ENCODE results near the gene CRYBB1. TPM values are rescaled to one million over a fixed set of nuclear protein-coding genes. Genes with fewer than 3 reads are reported as not detected.

The CRYBB1 gene
- polyA plus RNA-seq, 3 donors: 0.33 to 1.6 (median 0.78) TPM

- H3K27me3 ChIP-seq (ENCODE audit: control insufficient read depth in 2 of 2, insufficient read depth in 2 of 2, low read length in 2 of 2): no peaks in the 10 kb centered on the region
- Mint-ChIP-seq H3K36me3 (no peaks in the 10 kb centered on the region), H3K27ac (peak overlapping the region in 1 of 7 donors; percentile 48), H3K4me1 (peaks cover 8% of the 10 kb centered on the region), H3K9me3 (peaks cover 0 to 1% (median 0%) of the 10 kb centered on the region in 7 donors), H3K27me3 (ENCODE audit: low read depth in 3 of 3) (peaks cover 0 to 6% (median 4%) of the 10 kb centered on the region in 3 donors), H3K4me3 (no peak overlapping the region)
- H3K4me1 ChIP-seq (ENCODE audit: control insufficient read depth in 1 of 2, insufficient read depth in 2 of 2, low read length in 2 of 2): no peaks in the 10 kb centered on the region
- no peak overlapping the region for H3K4me2 ChIP-seq (replicated peaks; ENCODE audit: extremely low read depth, low read length, poor library complexity, severe bottlenecking)
- DNase-seq: no peak
- no peaks in the 10 kb centered on the region for H3K36me3 ChIP-seq (replicated peaks in 1 of 2; ENCODE audit: control insufficient read depth in 1 of 2, insufficient read depth in 2 of 2, low read length in 2 of 2)
- H3K9me3 ChIP-seq (replicated peaks in 1 of 2; ENCODE audit: control insufficient read depth in 1 of 2, insufficient read depth in 1 of 2, low read length in 2 of 2): no peaks in the 10 kb centered on the region
- no peaks in the 10 kb centered on the region for H3K79me2 ChIP-seq (ENCODE audit: insufficient read depth, low read length)
- H2AFZ ChIP-seq (ENCODE audit: insufficient read depth, low read depth, low read length, poor library complexity, severe bottlenecking): no peak overlapping the region
- no peak overlapping the region for H3K9ac ChIP-seq (ENCODE audit: insufficient read depth, low read length, poor library complexity, severe bottlenecking)
- H3K4me3 ChIP-seq (replicated peaks in 1 of 3; ENCODE audit: low read depth in 2 of 3, low read length in 3 of 3): no peak overlapping the region
- no peak overlapping the region for H3K27ac ChIP-seq (ENCODE audit: low read depth in 1 of 2, low read length in 2 of 2)
- intact Hi-C loops (cut with micrococcal nuclease): no loop called here
- H4K20me1 ChIP-seq (ENCODE audit: insufficient read depth, low read length): no peaks in the 10 kb centered on the region
- 96% methylated on average over 12 of the region's 12 CpGs for WGBS (ENCODE audit: insufficient coverage)
- TF ChIP-seq CTCF (IDR thresholded peaks at IDR 0.05): no peak
Observed at GRCh38 chr22:26601726-26602125, 16.1 kb downstream of the CRYBB1 start.

GRCh38 chr22:26599505-26599904 lies 18.3 kb downstream of the CRYBB1 start:
- intact Hi-C loops (cut with micrococcal nuclease): no loop called here
- Histone ChIP-seq H3K4me2 (replicated peaks; ENCODE audit: extremely low read depth, low read length, poor library complexity, severe bottlenecking) (no peak overlapping the region), H4K20me1 (ENCODE audit: insufficient read depth, low read length) (no peaks in the 10 kb centered on the region), H3K79me2 (ENCODE audit: insufficient read depth, low read length) (no peaks in the 10 kb centered on the region), H3K27me3 (ENCODE audit: control insufficient read depth in 2 of 2, insufficient read depth in 2 of 2, low read length in 2 of 2) (no peaks in the 10 kb centered on the region), H2AFZ (ENCODE audit: insufficient read depth, low read depth, low read length, poor library complexity, severe bottlenecking) (no peak overlapping the region), H3K9me3 (replicated peaks in 1 of 2; ENCODE audit: control insufficient read depth in 1 of 2, insufficient read depth in 1 of 2, low read length in 2 of 2) (no peaks in the 10 kb centered on the region), H3K9ac (ENCODE audit: insufficient read depth, low read length, poor library complexity, severe bottlenecking) (no peak overlapping the region), H3K36me3 (replicated peaks in 1 of 2; ENCODE audit: control insufficient read depth in 1 of 2, insufficient read depth in 2 of 2, low read length in 2 of 2) (no peaks in the 10 kb centered on the region), H3K4me3 (replicated peaks in 1 of 3; ENCODE audit: low read depth in 2 of 3, low read length in 3 of 3) (no peak overlapping the region), H3K4me1 (ENCODE audit: control insufficient read depth in 1 of 2, insufficient read depth in 2 of 2, low read length in 2 of 2) (no peaks in the 10 kb centered on the region), H3K27ac (ENCODE audit: low read depth in 1 of 2, low read length in 2 of 2) (no peak overlapping the region)
- Mint-ChIP-seq H3K9me3 (peaks cover 0 to 1% (median 0%) of the 10 kb centered on the region in 7 donors), H3K4me3 (no peak overlapping the region), H3K36me3 (no peaks in the 10 kb centered on the region), H3K4me1 (peaks cover 4% of the 10 kb centered on the region), H3K27me3 (ENCODE audit: low read depth in 3 of 3) (peaks cover 0 to 6% (median 4%) of the 10 kb centered on the region in 3 donors), H3K27ac (peak overlapping the region in 2 of 7 donors; percentile 30 to 52)
- WGBS (ENCODE audit: insufficient coverage): 90% methylated on average over 9 of the region's 11 CpGs
- TF ChIP-seq CTCF (IDR thresholded peaks at IDR 0.05): no peak
- DNase-seq: no peak

All from CD14-positive monocyte (primary cell).